SK-N-MC (cell line): ENCODE measurements around the gene PRKCB.
A peak's percentile ranks its signal among the peaks of the same experiment; 100 is the strongest.
"Not testable (repeated sequence)": the region's sequence is repeated elsewhere in the genome, so short reads cannot be mapped to it uniquely, and the experiment has no call there.

Experiments
- DNase-seq: peaks from one replicate; pipeline ENCODE4 v3.0.0-alpha.2; 2011; ENCODE audit warnings: low read depth, low spot score
- H3K27ac ChIP-seq: fragments of 200-600 bp; sonication (generic); 2 replicates; pipeline ENCODE4 v1.5.1; 2016; ENCODE audit warnings: mixed run types
- H3K36me3 ChIP-seq: fragments of 200-600 bp; sonication (generic); 2 replicates; pipeline ENCODE4 v1.6.1; 2017; ENCODE audit warnings: antibody characterized with exemption, low read length, mixed read lengths; ENCODE audit not compliant: insufficient read depth
- H3K4me3 ChIP-seq: fragments of 200-600 bp; sonication (generic); 2 replicates; pipeline ENCODE4 v1.5.1; 2016
- H3K9ac ChIP-seq: fragments of 200-600 bp; sonication (generic); 2 replicates; pipeline ENCODE4 v1.8.0; 2017; ENCODE audit warnings: mixed run types, mixed read lengths; ENCODE audit not compliant: insufficient read length
- H3K9me3 ChIP-seq: fragments of 200-600 bp; sonication (generic); 2 replicates; pipeline ENCODE4 v1.6.1; 2017; ENCODE audit warnings: low read depth, mild to moderate bottlenecking, antibody characterized with exemption, low read length, moderate library complexity, mixed read lengths
- EZH2 ChIP-seq: fragments of 200-600 bp; sonication (generic); IDR thresholded peaks from one replicate; pipeline ENCODE4 v1.6.1; 2017; ENCODE audit warnings: antibody characterized with exemption
- FOXP2 ChIP-seq: optimal IDR thresholded peaks from 2 replicates; pipeline ENCODE3; 2011; ENCODE audit warnings: mild to moderate bottlenecking, moderate library complexity; ENCODE audit not compliant: insufficient read depth; ENCODE audit errors: extremely low read length, control extremely low read depth
- POLR2AphosphoS5 ChIP-seq: IDR thresholded peaks from 2 replicates; pipeline ENCODE4 v1.6.1; 2012; ENCODE audit warnings: mild to moderate bottlenecking, low read depth, low read length, borderline replicate concordance

Gene PRKCB

GRCh38 chr16:24141917-24142316 is 306.1 kb downstream of the PRKCB start:
- no peak overlapping the region for H3K4me3 ChIP-seq
- no peak overlapping the region for H3K27ac ChIP-seq
- DNase-seq: no peak
- no peaks in the 10 kb centered on the region for H3K9me3 ChIP-seq
- no peak for TF ChIP-seq EZH2
- TF ChIP-seq POLR2AphosphoS5: no peak
- no peak for TF ChIP-seq FOXP2
- H3K36me3 ChIP-seq: peaks cover 28% of the 10 kb centered on the region; the same call in 1 of the 2 replicates
- H3K9ac ChIP-seq: no peak overlapping the region

DNA sequence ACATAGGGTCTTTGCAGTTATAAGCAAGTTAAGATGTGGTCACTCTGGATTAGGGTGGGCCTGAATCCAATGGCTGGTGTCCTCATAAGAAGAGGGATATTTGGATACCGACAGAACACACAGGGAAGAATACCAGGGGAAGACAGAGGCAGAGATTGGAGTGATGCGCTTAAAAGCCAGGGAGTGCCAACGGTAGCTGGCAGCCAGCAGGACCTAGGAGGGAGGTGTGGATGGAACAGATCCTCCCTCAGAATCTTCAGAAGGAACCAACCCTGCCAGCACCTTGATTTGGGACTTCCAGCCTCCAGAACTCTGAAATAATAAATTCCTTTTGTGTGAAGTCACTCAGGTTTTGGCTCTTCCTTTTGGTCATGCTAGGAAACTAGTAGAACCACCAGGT is 310.1 kb downstream of the PRKCB start:
- H3K36me3 ChIP-seq: peaks cover 11% of the 10 kb centered on the region; the same call in 1 of the 2 replicates
- TF ChIP-seq FOXP2 (no peak), POLR2AphosphoS5 (no peak), EZH2 (no peak)

DNA sequence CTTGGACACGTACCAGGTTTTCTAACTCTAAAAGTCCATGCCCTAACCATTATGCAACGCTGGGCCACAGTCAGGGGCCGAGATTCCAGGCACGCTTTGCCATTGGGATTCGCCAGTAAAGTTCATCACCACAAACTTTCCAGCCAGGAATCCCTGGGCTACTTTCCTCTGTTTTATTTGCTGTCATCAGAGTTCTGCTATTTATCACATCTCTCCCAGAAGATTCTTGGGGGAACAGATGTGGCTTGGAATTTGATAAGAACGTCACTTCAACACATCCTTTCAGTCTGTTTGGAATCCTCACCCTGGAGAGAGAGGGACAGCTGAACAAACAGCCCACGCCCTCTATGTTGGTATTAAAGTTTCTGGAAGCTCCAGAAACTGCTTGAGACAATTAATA is 310.7 kb downstream of the PRKCB start:
- H3K9me3 ChIP-seq: no peaks in the 10 kb centered on the region
- no peak for DNase-seq
- H3K27ac ChIP-seq: no peak overlapping the region
- H3K36me3 ChIP-seq: peaks cover 11% of the 10 kb centered on the region; the same call in 1 of the 2 replicates
- H3K4me3 ChIP-seq: no peak overlapping the region
- H3K9ac ChIP-seq: no peak overlapping the region
- TF ChIP-seq POLR2AphosphoS5 (no peak), FOXP2 (no peak), EZH2 (no peak)

More for the DNA sequence above, 310.1 kb downstream of the PRKCB start:
- H3K9ac ChIP-seq: no peak overlapping the region
- H3K4me3 ChIP-seq: no peak overlapping the region
- DNase-seq: no peak
- H3K27ac ChIP-seq: no peak overlapping the region
- H3K9me3 ChIP-seq: no peaks in the 10 kb centered on the region

GRCh38 chr16:24149102-24149501 is 313.3 kb downstream of the PRKCB start:
- no peak for TF ChIP-seq EZH2
- no peak for TF ChIP-seq POLR2AphosphoS5
- TF ChIP-seq FOXP2: no peak
- H3K9ac ChIP-seq: no peak overlapping the region
- no peak overlapping the region for H3K27ac ChIP-seq
- DNase-seq: no peak
- H3K4me3 ChIP-seq: no peak overlapping the region
- H3K36me3 ChIP-seq: peaks cover 4% of the 10 kb centered on the region; the same call in 1 of the 2 replicates
- H3K9me3 ChIP-seq: no peaks in the 10 kb centered on the region

- Histone ChIP-seq H3K9ac (no peak overlapping the region), H3K4me3 (no peak overlapping the region), H3K9me3 (no peaks in the 10 kb centered on the region), H3K36me3 (peaks cover 12% of the 10 kb centered on the region; the same call in 1 of the 2 replicates), H3K27ac (no peak overlapping the region)
- TF ChIP-seq EZH2 (no peak), FOXP2 (no peak), POLR2AphosphoS5 (no peak)
- DNase-seq: no peak
Observed at GRCh38 chr16:24150282-24150681, 314.5 kb downstream of the PRKCB start.

DNA sequence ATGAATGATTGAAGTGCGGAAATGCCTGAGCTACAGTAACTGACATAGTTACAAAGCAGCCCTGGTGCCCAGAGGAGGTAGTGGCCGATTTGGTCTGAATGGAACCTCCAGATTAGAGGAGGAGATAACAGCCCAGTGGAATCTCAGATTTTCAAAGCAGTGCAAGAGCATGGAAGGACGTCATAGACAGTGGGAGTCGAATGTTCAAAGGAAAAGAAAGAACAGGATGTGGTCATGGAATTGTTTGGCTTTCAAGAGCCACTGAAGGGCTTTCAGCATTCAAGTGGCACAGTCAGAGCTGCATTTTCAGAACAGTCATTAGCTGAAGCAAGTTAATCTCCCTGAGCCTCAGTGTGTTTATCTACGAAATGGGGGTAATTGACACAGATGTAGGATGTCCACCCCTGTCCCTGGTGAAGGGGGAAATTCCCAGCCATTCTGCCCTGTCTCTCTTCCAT is 315.7 kb downstream of the PRKCB start:
- TF ChIP-seq FOXP2 (no peak), POLR2AphosphoS5 (no peak)
- Histone ChIP-seq H3K9ac (no peak overlapping the region), H3K27ac (no peak overlapping the region), H3K4me3 (no peak overlapping the region), H3K36me3 (peaks cover 17% of the 10 kb centered on the region; the same call in 1 of the 2 replicates), H3K9me3 (no peaks in the 10 kb centered on the region)
- DNase-seq: peak; percentile 10

- DNase-seq, H3K4me3 ChIP-seq, H3K9ac ChIP-seq, H3K9me3 ChIP-seq, H3K27ac ChIP-seq: not testable (repeated sequence)
- H3K36me3 ChIP-seq: peaks cover 20% of the 10 kb centered on the region; the same call in 1 of the 2 replicates
Observed at GRCh38 chr16:24152048-24152447, 316.3 kb downstream of the PRKCB start.

GRCh38 chr16:24152826-24153225 is 317.0 kb downstream of the PRKCB start:
- Histone ChIP-seq H3K9me3 (no peaks in the 10 kb centered on the region), H3K36me3 (peaks cover 24% of the 10 kb centered on the region; the same call in 1 of the 2 replicates), H3K4me3 (no peak overlapping the region), H3K9ac (no peak overlapping the region), H3K27ac (no peak overlapping the region)
- TF ChIP-seq FOXP2: no peak
- no peak for TF ChIP-seq EZH2
- no peak for TF ChIP-seq POLR2AphosphoS5
- DNase-seq: no peak

DNA sequence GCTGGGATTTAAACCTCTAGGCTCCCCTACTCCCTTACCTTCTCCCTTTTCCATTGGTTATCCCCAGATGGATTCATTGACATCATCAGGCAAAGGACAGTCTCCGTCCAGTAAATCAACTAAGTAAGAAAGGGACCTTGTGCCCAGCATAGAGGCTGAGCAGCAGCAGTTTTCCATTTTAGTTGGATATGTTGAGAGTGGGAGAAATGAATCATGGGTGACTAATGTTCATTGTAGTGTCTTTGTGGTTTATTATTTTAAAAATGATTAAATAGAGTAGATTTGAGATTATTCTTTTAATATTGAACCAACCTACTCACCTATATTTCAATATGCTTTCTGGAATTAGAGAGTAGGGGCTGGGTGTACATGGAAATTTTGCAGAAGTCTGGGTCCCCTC is 321.0 kb downstream of the PRKCB start:
- DNase-seq: no peak
- H3K36me3 ChIP-seq: peaks cover 27% of the 10 kb centered on the region; the same call in 1 of the 2 replicates
- no peak overlapping the region for H3K9ac ChIP-seq
- no peak for TF ChIP-seq POLR2AphosphoS5
- no peak overlapping the region for H3K4me3 ChIP-seq
- no peak overlapping the region for H3K27ac ChIP-seq
- no peaks in the 10 kb centered on the region for H3K9me3 ChIP-seq

- H3K27ac ChIP-seq: no peak overlapping the region
- H3K36me3 ChIP-seq: peaks cover 8% of the 10 kb centered on the region
- no peak for DNase-seq
- no peak for TF ChIP-seq POLR2AphosphoS5
- TF ChIP-seq EZH2: no peak
- no peak for TF ChIP-seq FOXP2
- no peak overlapping the region for H3K4me3 ChIP-seq
- H3K9ac ChIP-seq: no peak overlapping the region
- H3K9me3 ChIP-seq: no peaks in the 10 kb centered on the region
Observed at GRCh38 chr16:24163935-24164334, 328.2 kb downstream of the PRKCB start.
